Measurements from ENCODE around the gene RTKN.

Gene RTKN

GRCh38 chr2:74482801-74483674, 41.3 kb upstream of the RTKN start, which contains the start of the genes CCDC142 and TTC31:
TSS of gene CCDC142 (minus strand) at chr2:74482998. CDS start at chr2:74482837, 161 bp downstream.
TSS of gene TTC31 (plus strand) at chr2:74483081. CDS start at chr2:74483096, 15 bp downstream.
- TF ChIP-seq REST (IDR thresholded peaks at IDR 0.05; ENCODE audit: insufficient read depth in 1 of 2, low read depth in 2 of 2, low read length in 2 of 2) (0 out of 4 replicates have a peak, but pooled peaks of 1 of the 2 experiments have one; percentile 39), SIN3A (IDR thresholded peaks at IDR 0.05; ENCODE audit: borderline replicate concordance, insufficient read depth, low read length) (0 out of 2 replicates have a peak, but pooled peaks have one; percentile 59), POLR2AphosphoS5 (IDR thresholded peaks at IDR 0.05; ENCODE audit: low read depth, low read length) (peak; percentile 90), FOXP2 (optimal IDR thresholded peaks at IDR 0.05; ENCODE audit: borderline replicate concordance, extremely low read depth, extremely low read length, insufficient read depth) (peak; percentile 72), TAF1 (IDR thresholded peaks at IDR 0.05; ENCODE audit: borderline replicate concordance, insufficient read depth, low read length) (peak; percentile 87)

- TF ChIP-seq FOXP2 (optimal IDR thresholded peaks at IDR 0.05; ENCODE audit: borderline replicate concordance, extremely low read depth, extremely low read length, insufficient read depth) (peak; percentile 0), REST (IDR thresholded peaks at IDR 0.05; ENCODE audit: insufficient read depth in 1 of 2, low read depth in 2 of 2, low read length in 2 of 2) (no peak)
These were observed 40.4 kb upstream of the RTKN start for GRCh38 chr2:74481961-74482800.

- TF ChIP-seq TAF1 (IDR thresholded peaks at IDR 0.05; ENCODE audit: borderline replicate concordance, insufficient read depth, low read length) (no peak), POLR2AphosphoS5 (IDR thresholded peaks at IDR 0.05; ENCODE audit: low read depth, low read length) (no peak), FOXP2 (optimal IDR thresholded peaks at IDR 0.05; ENCODE audit: borderline replicate concordance, extremely low read depth, extremely low read length, insufficient read depth) (no peak)
These were observed 39.7 kb upstream of the RTKN start for GRCh38 chr2:74481431-74481830.

GRCh38 chr2:74474899-74475298, 33.2 kb upstream of the RTKN start:
- TF ChIP-seq SIN3A (IDR thresholded peaks at IDR 0.05; ENCODE audit: borderline replicate concordance, insufficient read depth, low read length) (no peak), POLR2AphosphoS5 (IDR thresholded peaks at IDR 0.05; ENCODE audit: low read depth, low read length) (no peak), REST (IDR thresholded peaks at IDR 0.05; ENCODE audit: insufficient read depth in 1 of 2, low read depth in 2 of 2, low read length in 2 of 2) (no peak), FOXP2 (optimal IDR thresholded peaks at IDR 0.05; ENCODE audit: borderline replicate concordance, extremely low read depth, extremely low read length, insufficient read depth) (no peak), TAF1 (IDR thresholded peaks at IDR 0.05; ENCODE audit: borderline replicate concordance, insufficient read depth, low read length) (no peak)

- TF ChIP-seq TAF1 (IDR thresholded peaks at IDR 0.05; ENCODE audit: borderline replicate concordance, insufficient read depth, low read length) (no peak), POLR2AphosphoS5 (IDR thresholded peaks at IDR 0.05; ENCODE audit: low read depth, low read length) (no peak), SIN3A (IDR thresholded peaks at IDR 0.05; ENCODE audit: borderline replicate concordance, insufficient read depth, low read length) (no peak), REST (IDR thresholded peaks at IDR 0.05; ENCODE audit: insufficient read depth in 1 of 2, low read depth in 2 of 2, low read length in 2 of 2) (no peak), FOXP2 (optimal IDR thresholded peaks at IDR 0.05; ENCODE audit: borderline replicate concordance, extremely low read depth, extremely low read length, insufficient read depth) (no peak)
These were observed 32.7 kb upstream of the RTKN start for GRCh38 chr2:74474481-74474880.

Measured in PFSK-1 (cell line).